Vagina (tissue), 2 donors: Measurements from ENCODE around the gene POU4F3.

Experiments
- POLR2A ChIP-seq, 2 donors: fragments of 450-650 bp; IDR thresholded peaks; one replicate each; pipeline ENCODE4 v1.6.1; 2017; ENCODE audit warnings: antibody characterized with exemption in 2 of 2, mild to moderate bottlenecking in 2 of 2, moderate library complexity in 2 of 2
- POLR2AphosphoS5 ChIP-seq, 2 donors: sonication (generic); formaldehyde crosslinking; IDR thresholded peaks; one replicate each; pipeline ENCODE4 v1.9.0; 2017; ENCODE audit warnings: antibody characterized with exemption in 2 of 2, mild to moderate bottlenecking in 2 of 2, low read depth in 1 of 2; ENCODE audit not compliant: insufficient read depth in 1 of 2
- TF ChIP-seq, protein P1 (sequence below), 3 experiments: fragments of 450-650 bp in 2 of 3; fragments of 200-600 bp in 1 of 3; sonication (generic) in 1 of 3; IDR thresholded peaks; one replicate each; pipeline ENCODE4 v1.5.1; 2017 to 2019; ENCODE audit warnings: antibody characterized with exemption in 3 of 3, mild to moderate bottlenecking in 2 of 3, moderate library complexity in 2 of 3

- TF ChIP-seq POLR2A (IDR thresholded peaks at IDR 0.05) (no peak), POLR2AphosphoS5 (IDR thresholded peaks at IDR 0.05; ENCODE audit: insufficient read depth in 1 of 2, low read depth in 1 of 2) (no peak)
- TF ChIP-seq, protein P1, sequence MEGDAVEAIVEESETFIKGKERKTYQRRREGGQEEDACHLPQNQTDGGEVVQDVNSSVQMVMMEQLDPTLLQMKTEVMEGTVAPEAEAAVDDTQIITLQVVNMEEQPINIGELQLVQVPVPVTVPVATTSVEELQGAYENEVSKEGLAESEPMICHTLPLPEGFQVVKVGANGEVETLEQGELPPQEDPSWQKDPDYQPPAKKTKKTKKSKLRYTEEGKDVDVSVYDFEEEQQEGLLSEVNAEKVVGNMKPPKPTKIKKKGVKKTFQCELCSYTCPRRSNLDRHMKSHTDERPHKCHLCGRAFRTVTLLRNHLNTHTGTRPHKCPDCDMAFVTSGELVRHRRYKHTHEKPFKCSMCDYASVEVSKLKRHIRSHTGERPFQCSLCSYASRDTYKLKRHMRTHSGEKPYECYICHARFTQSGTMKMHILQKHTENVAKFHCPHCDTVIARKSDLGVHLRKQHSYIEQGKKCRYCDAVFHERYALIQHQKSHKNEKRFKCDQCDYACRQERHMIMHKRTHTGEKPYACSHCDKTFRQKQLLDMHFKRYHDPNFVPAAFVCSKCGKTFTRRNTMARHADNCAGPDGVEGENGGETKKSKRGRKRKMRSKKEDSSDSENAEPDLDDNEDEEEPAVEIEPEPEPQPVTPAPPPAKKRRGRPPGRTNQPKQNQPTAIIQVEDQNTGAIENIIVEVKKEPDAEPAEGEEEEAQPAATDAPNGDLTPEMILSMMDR (IDR thresholded peaks at IDR 0.05), result no peak
Observed at GRCh38 chr5:146359836-146360235, 21.2 kb downstream of the POU4F3 start.
